ENCODE data around the gene CNOT11.
"Not testable (repeated sequence)": the region's sequence is repeated elsewhere in the genome, so short reads cannot be mapped to it uniquely, and the experiment has no call there.

The CNOT11 gene

GRCh38 chr2:101238930-101239759, 13.5 kb upstream of the CNOT11 start:
- Histone ChIP-seq H3K9me3 (no peaks in the 10 kb centered on the region), H3K27me3 (no peaks in the 10 kb centered on the region), H3K36me3 (no peaks in the 10 kb centered on the region), H3K4me1 (no peaks in the 10 kb centered on the region), H3K4me3 (ENCODE audit: low read depth, low read length) (no peak overlapping the region)
- no peak for TF ChIP-seq CTCF (IDR thresholded peaks at IDR 0.05; ENCODE audit: low read depth, low read length)
- DNase-seq = no peak

GRCh38 chr2:101239760-101240118, 12.9 kb upstream of the CNOT11 start:
- DNase-seq; H3K9me3 ChIP-seq; H3K4me1 ChIP-seq; H3K4me3 ChIP-seq (ENCODE audit: low read depth, low read length); H3K27me3 ChIP-seq; H3K36me3 ChIP-seq: not testable (repeated sequence)

DNA sequence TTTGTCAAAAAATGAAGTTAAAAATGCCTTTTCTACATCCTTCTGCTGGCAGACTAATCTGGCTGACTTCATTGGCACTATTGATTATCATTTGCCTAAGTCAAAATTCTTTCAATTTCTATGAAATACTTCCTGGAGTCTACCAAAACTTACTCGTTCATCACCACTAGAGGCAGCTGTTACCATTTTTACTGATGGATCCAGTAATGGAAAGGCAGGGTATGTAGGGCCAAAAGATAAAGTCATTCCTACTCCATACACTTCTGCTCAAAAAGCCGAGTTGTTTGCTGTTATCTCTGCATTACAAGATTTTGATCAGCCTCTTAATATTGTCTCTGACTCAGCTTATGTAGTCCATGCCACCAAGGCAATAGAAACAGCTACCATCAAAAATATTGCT, 12.0 kb upstream of the CNOT11 start:
- H3K27me3 ChIP-seq, DNase-seq, H3K4me1 ChIP-seq, H3K9me3 ChIP-seq, H3K36me3 ChIP-seq: not testable (repeated sequence)
- TF ChIP-seq CTCF (IDR thresholded peaks at IDR 0.05; ENCODE audit: low read depth, low read length) = peak; percentile 52
- peak overlapping the region; percentile 8; the same call in 1 of the 2 replicates for H3K4me3 ChIP-seq (ENCODE audit: low read depth, low read length)

- Histone ChIP-seq H3K4me1 (no peaks in the 10 kb centered on the region), H3K36me3 (no peaks in the 10 kb centered on the region), H3K4me3 (ENCODE audit: low read depth, low read length) (no peak overlapping the region), H3K9me3 (no peaks in the 10 kb centered on the region), H3K27me3 (no peaks in the 10 kb centered on the region)
- no peak for TF ChIP-seq CTCF (IDR thresholded peaks at IDR 0.05; ENCODE audit: low read depth, low read length)
- no peak for DNase-seq
Observed at GRCh38 chr2:101241158-101241557, 11.5 kb upstream of the CNOT11 start.

DNA sequence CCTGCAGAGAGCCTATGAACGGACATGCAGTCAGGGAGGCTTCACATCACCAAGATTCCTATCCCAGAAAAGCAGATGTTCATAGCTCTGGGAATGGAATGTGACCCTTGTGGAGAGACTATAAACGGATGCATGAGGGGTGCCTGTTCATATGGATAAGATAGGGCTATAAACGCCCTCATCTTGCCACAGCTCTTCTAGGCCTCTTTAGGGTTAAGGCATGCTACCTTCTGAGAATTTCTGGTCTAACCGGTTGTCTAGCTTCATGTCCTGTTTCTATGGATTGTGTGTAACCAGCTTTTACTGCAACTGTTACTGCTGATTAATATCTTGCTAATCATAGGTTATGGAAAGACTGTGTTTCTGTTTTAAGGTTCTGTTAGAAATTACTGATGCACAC, 8.3 kb upstream of the CNOT11 start:
- H3K4me1 ChIP-seq; H3K36me3 ChIP-seq; DNase-seq; H3K27me3 ChIP-seq; H3K4me3 ChIP-seq (ENCODE audit: low read depth, low read length); H3K9me3 ChIP-seq: not testable (repeated sequence)

DNA sequence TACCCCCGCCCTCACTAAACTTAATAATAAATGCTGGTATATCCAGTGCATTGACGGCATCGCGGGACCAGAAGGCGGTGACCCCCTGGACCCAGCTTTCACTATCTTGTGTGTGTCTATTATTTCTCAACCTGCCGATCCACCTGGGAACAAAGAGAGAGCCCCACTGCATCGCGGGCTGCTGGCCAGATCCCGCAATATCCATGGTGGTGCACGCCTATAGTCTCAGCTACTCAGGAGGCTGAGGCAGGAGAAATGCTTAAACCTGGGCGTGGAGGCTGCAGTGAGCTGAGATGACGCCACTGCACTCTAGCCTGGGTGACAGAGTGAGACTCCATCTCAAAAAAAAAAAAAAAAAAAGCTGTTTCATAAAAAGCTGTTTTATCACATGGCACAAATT, 7.8 kb upstream of the CNOT11 start:
- H3K4me3 ChIP-seq (ENCODE audit: low read depth, low read length); H3K36me3 ChIP-seq; H3K27me3 ChIP-seq; H3K9me3 ChIP-seq; H3K4me1 ChIP-seq; DNase-seq: not testable (repeated sequence)

GRCh38 chr2:101245468-101245867, 7.2 kb upstream of the CNOT11 start:
- not testable (repeated sequence) for H3K9me3 ChIP-seq

GRCh38 chr2:101248756-101249155, 3.9 kb upstream of the CNOT11 start:
- H3K36me3 ChIP-seq; H3K9me3 ChIP-seq; H3K27me3 ChIP-seq; DNase-seq; H3K4me1 ChIP-seq; H3K4me3 ChIP-seq (ENCODE audit: low read depth, low read length): not testable (repeated sequence)

More at GRCh38 chr2:101245468-101245867, 7.2 kb upstream of the CNOT11 start:
- DNase-seq; H3K36me3 ChIP-seq; H3K4me1 ChIP-seq; H3K27me3 ChIP-seq; H3K4me3 ChIP-seq (ENCODE audit: low read depth, low read length): not testable (repeated sequence)

DNA sequence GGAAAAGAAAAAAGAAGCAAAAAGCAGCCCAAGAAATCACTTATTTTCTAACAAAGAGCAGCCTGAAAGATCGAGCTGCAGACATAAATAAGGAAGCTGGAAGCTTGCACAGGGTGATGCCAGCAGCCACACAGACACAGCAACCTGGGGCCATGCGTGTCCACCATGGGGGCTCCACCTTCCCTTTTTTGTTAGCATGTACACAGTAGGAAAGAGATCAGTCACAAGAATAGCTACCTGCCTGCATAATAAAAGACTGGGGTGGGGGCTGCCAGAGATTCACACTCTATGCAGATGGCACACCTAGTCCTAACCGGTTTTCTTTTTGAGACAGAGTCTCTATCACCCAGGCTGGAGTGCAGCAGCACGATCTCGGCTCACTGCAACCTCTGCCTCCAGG, 2.9 kb upstream of the CNOT11 start:
- Histone ChIP-seq H3K4me1 (no peaks in the 10 kb centered on the region), H3K27me3 (no peaks in the 10 kb centered on the region), H3K36me3 (0 out of 2 replicates have a peak, but pooled peaks cover 3% of the 10 kb centered on the region), H3K9me3 (no peaks in the 10 kb centered on the region), H3K4me3 (ENCODE audit: low read depth, low read length) (no peak overlapping the region)
- TF ChIP-seq CTCF (IDR thresholded peaks at IDR 0.05; ENCODE audit: low read depth, low read length) = no peak
- DNase-seq = no peak

DNA sequence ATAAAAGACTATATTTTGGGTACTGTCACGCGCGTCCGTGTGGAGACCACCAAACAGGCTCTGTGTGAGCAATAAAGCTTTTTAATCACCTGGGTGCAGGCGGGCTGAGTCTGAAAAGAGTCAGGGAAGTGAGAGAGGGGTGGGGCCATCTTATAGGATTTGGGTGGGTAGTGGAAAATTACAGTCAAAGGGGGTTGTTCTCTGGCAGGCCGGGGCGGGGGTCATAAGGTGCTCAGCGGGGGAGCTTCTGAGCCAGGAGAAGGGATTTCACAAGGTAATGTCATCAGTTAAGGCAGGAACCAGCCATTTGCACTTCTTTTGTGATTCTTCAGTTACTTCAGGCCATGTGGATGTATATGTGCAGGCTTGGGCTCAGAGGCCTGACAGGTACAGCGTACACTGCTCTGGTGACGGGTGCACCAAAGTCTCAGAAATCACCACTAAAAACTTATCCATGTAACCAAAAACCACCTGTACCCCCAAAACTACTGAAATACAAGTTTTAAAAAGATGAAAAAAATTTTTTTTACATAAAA, 1.4 kb upstream of the CNOT11 start:
- DNase-seq; H3K4me3 ChIP-seq (ENCODE audit: low read depth, low read length): not testable (repeated sequence)

More for the DNA sequence above, 1.4 kb upstream of the CNOT11 start:
- not testable (repeated sequence) for H3K27me3 ChIP-seq, H3K36me3 ChIP-seq, H3K9me3 ChIP-seq, H3K4me1 ChIP-seq
